WERI-Rb-1 (cell line): Measurements from ENCODE around the gene GNB3.
A peak's percentile ranks its signal among the peaks of the same experiment; 100 is the strongest.

ENCODE experiments used
- DNase-seq: peaks from one replicate; pipeline ENCODE4 v3.0.0-alpha.2; 2020
- H3K27ac ChIP-seq: fragments of 250-450 bp; sonication (Bioruptor Pico); 2 replicates; pipeline ENCODE4 v1.5.1; 2020; ENCODE audit warnings: mild to moderate bottlenecking, moderate library complexity
- H3K27me3 ChIP-seq: fragments of 250-450 bp; sonication (Bioruptor Pico); 2 replicates; pipeline ENCODE4 v1.5.1; 2021; ENCODE audit warnings: mild to moderate bottlenecking, low read depth, moderate library complexity; ENCODE audit not compliant: insufficient read depth, severe bottlenecking
- H3K36me3 ChIP-seq: fragments of 250-450 bp; sonication (Bioruptor Pico); 2 replicates; pipeline ENCODE4 v1.5.1; 2020; ENCODE audit warnings: mild to moderate bottlenecking, moderate library complexity
- H3K4me3 ChIP-seq: 2 replicates; pipeline ENCODE4 v1.5.1; 2011; ENCODE audit warnings: low read depth, mild to moderate bottlenecking, control low read depth, low read length
- H3K9me3 ChIP-seq: fragments of 250-450 bp; sonication (Bioruptor Pico); 2 replicates; pipeline ENCODE4 v1.5.1; 2021; ENCODE audit warnings: mild to moderate bottlenecking, moderate library complexity; ENCODE audit not compliant: severe bottlenecking
- TF ChIP-seq, protein P1 (sequence below): IDR thresholded peaks from 2 replicates; pipeline ENCODE4 v1.5.1; 2011; ENCODE audit warnings: low read depth, mild to moderate bottlenecking, control low read depth, inconsistent platforms, low read length

Gene GNB3

DNA sequence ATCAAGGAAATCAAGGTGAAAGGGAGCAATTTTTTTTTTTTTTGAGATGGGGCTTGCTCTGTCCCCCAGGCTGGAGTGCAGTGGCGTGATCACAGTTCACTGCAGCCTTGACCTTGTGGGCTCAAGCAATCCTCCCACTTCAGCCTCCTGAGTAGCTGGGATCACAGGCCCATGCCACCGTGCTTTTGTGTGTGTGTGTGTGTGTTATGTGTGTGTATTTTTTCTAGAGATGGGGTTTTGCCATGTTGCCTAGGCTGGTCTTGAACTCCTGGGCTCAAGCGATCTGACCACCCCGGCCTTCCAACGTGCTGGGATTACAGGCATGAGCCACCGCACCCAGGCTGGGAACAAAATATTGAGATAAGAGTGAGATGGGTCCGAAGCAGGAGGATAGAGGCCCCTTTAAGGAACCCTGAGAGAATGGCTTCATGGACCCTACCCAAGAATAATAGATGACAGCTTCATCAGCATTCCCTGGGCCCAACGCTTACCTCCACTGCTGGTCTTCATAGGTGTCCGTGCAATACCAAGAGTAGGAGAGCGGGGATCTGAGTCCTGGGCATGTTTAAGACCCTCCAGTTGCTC lies 9.3 kb downstream of the GNB3 start:
- no peaks in the 10 kb centered on the region for H3K27me3 ChIP-seq
- TF ChIP-seq, protein P1, sequence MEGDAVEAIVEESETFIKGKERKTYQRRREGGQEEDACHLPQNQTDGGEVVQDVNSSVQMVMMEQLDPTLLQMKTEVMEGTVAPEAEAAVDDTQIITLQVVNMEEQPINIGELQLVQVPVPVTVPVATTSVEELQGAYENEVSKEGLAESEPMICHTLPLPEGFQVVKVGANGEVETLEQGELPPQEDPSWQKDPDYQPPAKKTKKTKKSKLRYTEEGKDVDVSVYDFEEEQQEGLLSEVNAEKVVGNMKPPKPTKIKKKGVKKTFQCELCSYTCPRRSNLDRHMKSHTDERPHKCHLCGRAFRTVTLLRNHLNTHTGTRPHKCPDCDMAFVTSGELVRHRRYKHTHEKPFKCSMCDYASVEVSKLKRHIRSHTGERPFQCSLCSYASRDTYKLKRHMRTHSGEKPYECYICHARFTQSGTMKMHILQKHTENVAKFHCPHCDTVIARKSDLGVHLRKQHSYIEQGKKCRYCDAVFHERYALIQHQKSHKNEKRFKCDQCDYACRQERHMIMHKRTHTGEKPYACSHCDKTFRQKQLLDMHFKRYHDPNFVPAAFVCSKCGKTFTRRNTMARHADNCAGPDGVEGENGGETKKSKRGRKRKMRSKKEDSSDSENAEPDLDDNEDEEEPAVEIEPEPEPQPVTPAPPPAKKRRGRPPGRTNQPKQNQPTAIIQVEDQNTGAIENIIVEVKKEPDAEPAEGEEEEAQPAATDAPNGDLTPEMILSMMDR = no peak
- peaks cover 65% of the 10 kb centered on the region for H3K36me3 ChIP-seq
- no peaks in the 10 kb centered on the region for H3K9me3 ChIP-seq
- H3K4me3 ChIP-seq = peak overlapping the region; percentile 77
- no peak for DNase-seq
- peak overlapping the region; percentile 92 for H3K27ac ChIP-seq

DNA sequence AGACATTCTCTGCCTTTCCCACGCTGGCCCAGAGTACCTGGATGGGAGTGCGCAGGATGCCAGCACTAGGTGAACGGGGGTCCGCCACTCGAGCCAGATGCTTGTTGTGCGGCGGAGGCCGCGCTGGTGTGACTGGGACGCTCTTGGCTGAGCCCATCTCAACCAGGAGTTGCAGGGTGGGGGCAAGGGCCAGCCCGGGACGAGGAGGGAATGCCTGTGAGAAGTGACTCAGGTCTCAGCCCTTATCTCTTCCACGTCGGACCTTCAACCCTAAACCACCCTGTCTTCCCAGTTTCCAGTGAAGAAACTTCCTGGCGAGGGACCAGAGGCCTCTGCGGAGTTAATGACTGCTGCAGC lies 10.0 kb downstream of the GNB3 start:
- Histone ChIP-seq H3K36me3 (peaks cover 62% of the 10 kb centered on the region), H3K27ac (peak overlapping the region; percentile 92)
- DNase-seq = no peak

DNA sequence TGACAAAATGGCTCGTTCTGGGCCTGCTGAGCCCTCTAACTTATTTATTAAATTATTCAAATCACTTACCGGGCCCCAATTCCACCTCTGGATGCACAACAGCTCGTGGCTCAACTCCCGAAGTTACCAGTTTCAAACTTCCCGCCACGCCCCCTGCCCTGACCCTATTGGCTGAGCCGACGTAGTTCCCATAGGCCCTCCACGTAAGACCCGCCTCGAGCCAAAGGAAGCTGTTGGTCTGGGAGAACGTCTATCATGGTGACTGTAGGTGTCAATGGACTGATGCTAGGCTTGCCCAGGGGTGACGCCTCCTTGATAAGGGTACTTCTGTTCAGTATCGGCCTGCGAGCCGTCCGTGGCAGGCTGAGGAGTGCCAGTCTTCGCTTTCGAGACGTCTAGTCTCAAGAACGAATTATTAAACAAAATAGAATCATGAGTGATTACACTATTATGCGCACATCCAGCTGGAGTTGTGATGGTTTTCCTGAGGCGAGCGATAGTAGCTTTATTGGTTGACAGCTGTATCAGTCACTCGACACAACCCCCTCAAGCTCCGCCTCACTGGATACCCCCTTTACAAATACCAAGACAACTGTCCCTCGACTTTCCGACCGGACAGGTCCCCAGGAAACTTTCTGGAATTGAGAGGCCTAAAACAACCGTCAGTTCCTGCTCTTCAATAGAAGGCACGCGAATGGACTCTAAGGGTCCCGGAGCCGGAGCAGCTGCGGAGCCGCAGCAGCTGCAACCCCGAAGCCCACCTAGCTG lies 10.6 kb downstream of the GNB3 start, which contains the start of gene CDCA3:
TSS of gene CDCA3 (minus strand) at position 134 of the 768 bp plus-strand sequence. CDS start 334 bp downstream, outside the sequence.
- TF ChIP-seq, protein P1 = no peak
- Histone ChIP-seq H3K4me3 (peak within 1 kb of the TSS; percentile 77), H3K36me3 (peaks cover 62% of the 10 kb centered on the region)

More for the DNA sequence above, 10.0 kb downstream of the GNB3 start:
- Histone ChIP-seq H3K27me3 (no peaks in the 10 kb centered on the region), H3K4me3 (peak overlapping the region; percentile 77), H3K9me3 (no peaks in the 10 kb centered on the region)
- TF ChIP-seq, protein P1 = no peak

DNA sequence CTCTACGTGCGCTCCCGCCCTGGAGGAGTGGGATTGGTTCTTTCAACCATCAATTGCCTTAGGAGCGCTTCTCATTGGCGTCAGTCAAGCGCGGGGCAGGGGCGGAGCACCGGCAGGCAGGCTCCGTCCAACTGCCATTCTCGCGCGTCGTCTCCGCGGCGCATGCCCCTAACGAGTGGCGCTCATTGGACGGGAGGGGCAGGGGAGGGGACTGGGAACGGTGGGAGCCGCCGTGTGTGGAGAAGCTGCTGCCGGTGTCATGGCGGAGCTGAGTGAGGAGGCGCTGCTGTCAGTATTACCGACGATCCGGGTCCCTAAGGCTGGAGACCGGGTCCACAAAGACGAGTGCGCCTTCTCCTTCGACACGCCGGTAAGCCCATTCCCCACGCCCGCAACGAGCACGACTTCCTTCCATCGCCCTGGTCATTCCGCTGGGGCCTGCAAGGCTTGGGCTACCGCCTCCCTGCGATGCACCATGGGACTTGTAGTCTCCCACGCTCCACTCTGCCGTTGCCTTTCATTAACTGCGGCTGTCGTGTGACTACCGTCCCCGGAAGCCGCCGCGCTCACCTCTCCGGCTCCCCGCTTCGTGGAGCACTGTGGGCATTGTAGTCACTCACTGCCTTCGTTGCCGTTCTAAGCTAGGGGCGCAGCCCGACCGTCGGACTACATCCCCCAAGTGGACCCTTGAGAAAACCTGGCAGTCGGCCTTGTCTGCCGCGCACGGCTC lies 11.4 kb downstream of the GNB3 start, which contains the start of gene USP5:
TSS of gene USP5 (plus strand) at position 230 of the 730 bp plus-strand sequence. CDS start at position 260, 30 bp downstream.
- peak; percentile 99 for DNase-seq
- Histone ChIP-seq H3K9me3 (no peaks in the 10 kb centered on the region), H3K4me3 (peak within 1 kb of the TSS; percentile 77), H3K27me3 (no peaks in the 10 kb centered on the region), H3K27ac (peak within 1 kb of the TSS; percentile 92), H3K36me3 (peaks cover 62% of the 10 kb centered on the region)
- TF ChIP-seq, protein P1 = no peak

More for the DNA sequence above, 10.6 kb downstream of the GNB3 start, which contains the start of gene CDCA3:
- Histone ChIP-seq H3K9me3 (no peaks in the 10 kb centered on the region), H3K27ac (peak within 1 kb of the TSS; percentile 92), H3K27me3 (no peaks in the 10 kb centered on the region)
- peak; percentile 97 for DNase-seq

GRCh38 chr12:6852651-6853354 lies 12.1 kb downstream of the GNB3 start:
- Histone ChIP-seq H3K27ac (peak overlapping the region; percentile 92), H3K4me3 (peak overlapping the region; percentile 77), H3K36me3 (peaks cover 63% of the 10 kb centered on the region), H3K9me3 (no peaks in the 10 kb centered on the region), H3K27me3 (no peaks in the 10 kb centered on the region)
- TF ChIP-seq, protein P1 = no peak
- DNase-seq = peak; percentile 79
